Upper lobe of left lung (tissue), 4 donors: ENCODE results near the gene ASB13.

ENCODE experiments used
- EP300 ChIP-seq, 4 donors: sonication (generic); formaldehyde crosslinking; IDR thresholded peaks; one replicate each; pipeline ENCODE4 v1.5.1; 2017; ENCODE audit warnings: antibody characterized with exemption in 4 of 4, control low read depth in 2 of 4
- POLR2A ChIP-seq, 4 donors: fragments of 450-650 bp; IDR thresholded peaks; one replicate each; pipeline ENCODE4 v1.5.1; 2016 to 2017; ENCODE audit warnings: antibody characterized with exemption in 4 of 4, mild to moderate bottlenecking in 2 of 4
- POLR2AphosphoS5 ChIP-seq, 2 donors: sonication (generic); formaldehyde crosslinking; IDR thresholded peaks; one replicate each; pipeline ENCODE4 v1.5.1; 2017; ENCODE audit warnings: antibody characterized with exemption in 2 of 2
- TF ChIP-seq, protein P1 (sequence below), 6 experiments: fragments of 450-650 bp in 4 of 6; fragments of 200-600 bp in 2 of 6; sonication (generic) in 2 of 6; IDR thresholded peaks; one replicate each; pipeline ENCODE4 v1.5.1; 2016 to 2019; ENCODE audit warnings: antibody characterized with exemption in 6 of 6

DNA sequence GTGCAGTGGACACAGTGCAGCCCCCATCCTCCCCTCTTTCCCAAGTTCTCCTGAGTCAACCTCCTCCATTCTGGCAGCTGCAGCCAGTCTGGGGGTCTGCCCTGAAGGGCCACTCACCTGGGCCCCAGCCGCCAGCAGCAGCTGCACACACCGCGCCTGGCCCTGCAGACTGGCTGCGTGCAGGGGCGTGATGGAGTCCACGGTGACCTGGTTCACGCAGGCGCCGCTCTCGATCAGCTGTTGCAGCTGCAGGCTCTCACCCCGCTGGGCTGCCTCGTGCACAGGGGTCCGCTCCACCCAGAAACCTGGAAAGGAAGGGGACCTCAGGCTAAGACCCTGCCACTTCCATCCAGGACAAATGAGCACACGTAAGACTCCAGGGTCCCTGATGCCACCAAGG lies 13.6 kb downstream of the ASB13 start:
- TF ChIP-seq POLR2A (IDR thresholded peaks at IDR 0.05) (no peak), EP300 (IDR thresholded peaks at IDR 0.05) (no peak), POLR2AphosphoS5 (IDR thresholded peaks at IDR 0.05) (no peak)
- TF ChIP-seq, protein P1, sequence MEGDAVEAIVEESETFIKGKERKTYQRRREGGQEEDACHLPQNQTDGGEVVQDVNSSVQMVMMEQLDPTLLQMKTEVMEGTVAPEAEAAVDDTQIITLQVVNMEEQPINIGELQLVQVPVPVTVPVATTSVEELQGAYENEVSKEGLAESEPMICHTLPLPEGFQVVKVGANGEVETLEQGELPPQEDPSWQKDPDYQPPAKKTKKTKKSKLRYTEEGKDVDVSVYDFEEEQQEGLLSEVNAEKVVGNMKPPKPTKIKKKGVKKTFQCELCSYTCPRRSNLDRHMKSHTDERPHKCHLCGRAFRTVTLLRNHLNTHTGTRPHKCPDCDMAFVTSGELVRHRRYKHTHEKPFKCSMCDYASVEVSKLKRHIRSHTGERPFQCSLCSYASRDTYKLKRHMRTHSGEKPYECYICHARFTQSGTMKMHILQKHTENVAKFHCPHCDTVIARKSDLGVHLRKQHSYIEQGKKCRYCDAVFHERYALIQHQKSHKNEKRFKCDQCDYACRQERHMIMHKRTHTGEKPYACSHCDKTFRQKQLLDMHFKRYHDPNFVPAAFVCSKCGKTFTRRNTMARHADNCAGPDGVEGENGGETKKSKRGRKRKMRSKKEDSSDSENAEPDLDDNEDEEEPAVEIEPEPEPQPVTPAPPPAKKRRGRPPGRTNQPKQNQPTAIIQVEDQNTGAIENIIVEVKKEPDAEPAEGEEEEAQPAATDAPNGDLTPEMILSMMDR (IDR thresholded peaks at IDR 0.05), result no peak
